Left lung (tissue), 10 donors: ENCODE data around the gene MED10. TPM values are rescaled to one million over a fixed set of nuclear protein-coding genes. Genes with fewer than 3 reads are reported as not detected.

Experiments
- ATAC-seq: fragments of 200-7000 bp; cut with Tn5 transposase; one replicate; pipeline ENCODE4 v1.9.1; 2020; ENCODE audit warnings: moderate library complexity
- DNase-seq, 4 donors: peaks; one replicate each; pipeline ENCODE4 v3.0.0-alpha.2; 2013 to 2020
- H3K27ac ChIP-seq, 2 donors: fragments of 200-600 bp; sonication (generic) in 1 of 2; one replicate each; pipeline versions ENCODE4 v1.5.0 to v1.8.0; 2020 to 2021
- H3K27me3 ChIP-seq, 2 donors: fragments of 200-600 bp; sonication (generic) in 1 of 2; one replicate each; pipeline versions ENCODE4 v1.5.0 to v1.8.0; 2020 to 2021
- H3K36me3 ChIP-seq, 2 donors: fragments of 200-600 bp; sonication (generic) in 1 of 2; one replicate each; pipeline versions ENCODE4 v1.5.0 to v1.8.0; 2020 to 2021
- H3K4me1 ChIP-seq, 2 donors: fragments of 200-600 bp; one replicate each; pipeline ENCODE4 v1.8.0; 2021
- H3K4me3 ChIP-seq, 2 donors: fragments of 200-600 bp; sonication (generic) in 1 of 2; one replicate each; pipeline versions ENCODE4 v1.5.0 to v1.8.0; 2020 to 2021; ENCODE audit warnings: mild to moderate bottlenecking in 1 of 2
- H3K9me3 ChIP-seq, 2 donors: fragments of 200-600 bp; sonication (generic) in 1 of 2; one replicate each; pipeline versions ENCODE4 v1.5.0 to v1.8.0; 2020 to 2021
- intact Hi-C, 2 donors: fragments of 100-400 bp; cut with DNase I; formaldehyde crosslinking; loops; one replicate each; pipeline versions ENCODE4 v1.11.2 to v1.14.2; 2022
- polyA plus RNA-seq, 6 donors: library from polyadenylated mRNA; unstranded; fragments of 120-200 nt; gene quantifications; one replicate each; pipeline ENCODE4 v1.2.1, GENCODE V29; 2013; ENCODE audit not compliant: insufficient read length in 6 of 6
- total RNA-seq, 2 donors: library from RNA; stranded (reverse); fragmentation: NEBNext Ultra II Directional; extraction: Animal tissue kit (Norgen Biotek cat#: 25700); gene quantifications; one replicate each; pipeline ENCODE4 v1.2.1, GENCODE V29; 2021
- TF ChIP-seq, protein P1 (sequence below), 2 donors: fragments of 200-600 bp; sonication (generic) in 1 of 2; IDR thresholded peaks; one replicate each; pipeline versions ENCODE4 v1.5.0 to v1.8.0; 2021; ENCODE audit warnings: antibody characterized with exemption in 2 of 2
- donor health status: DM: no; HTN: yes; CAD: no.
- donor health status: DM: no; HTN: no; CAD: no.

The MED10 gene
- total and polyA plus RNA-seq, 8 donors = 21.4 to 50.6 (median 39.0) TPM

DNA sequence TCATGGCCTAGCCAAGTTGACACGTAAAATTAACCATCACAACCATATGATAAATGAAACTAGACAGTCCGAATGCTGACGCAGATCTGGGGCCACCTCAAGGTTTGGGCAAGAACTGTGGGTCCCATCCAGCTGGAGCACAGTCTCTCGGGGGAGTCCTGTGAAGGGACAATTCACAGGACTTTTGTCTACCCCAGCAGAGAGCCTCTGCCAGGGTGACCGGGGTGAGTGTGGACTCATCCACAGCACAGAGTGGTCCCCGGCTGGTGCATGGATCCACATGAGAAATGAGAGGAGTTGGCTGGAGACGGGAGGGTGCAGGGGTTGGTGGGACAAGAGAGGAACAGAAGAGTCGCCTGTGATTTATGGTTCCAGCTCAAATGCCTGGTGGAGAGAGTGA, 17.7 kb upstream of the MED10 start:
- Histone ChIP-seq H3K36me3 (no peaks in the 10 kb centered on the region), H3K4me3 (no peak overlapping the region), H3K9me3 (no peaks in the 10 kb centered on the region), H3K27ac (no peak overlapping the region), H3K4me1 (no peaks in the 10 kb centered on the region), H3K27me3 (peaks cover 0 to 16% of the 10 kb centered on the region in 2 donors)
- TF ChIP-seq, protein P1, sequence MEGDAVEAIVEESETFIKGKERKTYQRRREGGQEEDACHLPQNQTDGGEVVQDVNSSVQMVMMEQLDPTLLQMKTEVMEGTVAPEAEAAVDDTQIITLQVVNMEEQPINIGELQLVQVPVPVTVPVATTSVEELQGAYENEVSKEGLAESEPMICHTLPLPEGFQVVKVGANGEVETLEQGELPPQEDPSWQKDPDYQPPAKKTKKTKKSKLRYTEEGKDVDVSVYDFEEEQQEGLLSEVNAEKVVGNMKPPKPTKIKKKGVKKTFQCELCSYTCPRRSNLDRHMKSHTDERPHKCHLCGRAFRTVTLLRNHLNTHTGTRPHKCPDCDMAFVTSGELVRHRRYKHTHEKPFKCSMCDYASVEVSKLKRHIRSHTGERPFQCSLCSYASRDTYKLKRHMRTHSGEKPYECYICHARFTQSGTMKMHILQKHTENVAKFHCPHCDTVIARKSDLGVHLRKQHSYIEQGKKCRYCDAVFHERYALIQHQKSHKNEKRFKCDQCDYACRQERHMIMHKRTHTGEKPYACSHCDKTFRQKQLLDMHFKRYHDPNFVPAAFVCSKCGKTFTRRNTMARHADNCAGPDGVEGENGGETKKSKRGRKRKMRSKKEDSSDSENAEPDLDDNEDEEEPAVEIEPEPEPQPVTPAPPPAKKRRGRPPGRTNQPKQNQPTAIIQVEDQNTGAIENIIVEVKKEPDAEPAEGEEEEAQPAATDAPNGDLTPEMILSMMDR (IDR thresholded peaks at IDR 0.05) = no peak
- no peak for ATAC-seq
- no peak for DNase-seq
- intact Hi-C loops = no loop called here

DNA sequence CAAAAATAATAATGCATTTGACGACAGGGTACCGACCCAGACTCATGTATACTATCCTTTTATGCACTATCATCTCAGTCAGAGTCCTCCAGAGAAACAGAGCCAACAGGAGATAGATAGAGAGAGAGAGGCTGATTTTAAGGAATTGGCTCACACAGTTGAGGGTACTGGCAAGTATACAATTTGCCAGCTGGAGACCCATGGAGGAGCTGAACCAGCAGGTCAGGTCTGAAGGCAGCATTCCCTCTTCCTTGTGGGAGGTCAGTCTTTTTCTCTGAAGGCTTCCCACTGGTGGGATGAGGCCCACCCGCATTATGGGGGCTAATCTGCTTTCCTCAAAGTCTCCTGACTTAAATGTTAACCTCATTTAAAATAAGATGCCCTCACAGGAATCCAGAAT, 17.3 kb upstream of the MED10 start:
- intact Hi-C loops = no loop called here
- H3K4me1 ChIP-seq = no peaks in the 10 kb centered on the region

DNA sequence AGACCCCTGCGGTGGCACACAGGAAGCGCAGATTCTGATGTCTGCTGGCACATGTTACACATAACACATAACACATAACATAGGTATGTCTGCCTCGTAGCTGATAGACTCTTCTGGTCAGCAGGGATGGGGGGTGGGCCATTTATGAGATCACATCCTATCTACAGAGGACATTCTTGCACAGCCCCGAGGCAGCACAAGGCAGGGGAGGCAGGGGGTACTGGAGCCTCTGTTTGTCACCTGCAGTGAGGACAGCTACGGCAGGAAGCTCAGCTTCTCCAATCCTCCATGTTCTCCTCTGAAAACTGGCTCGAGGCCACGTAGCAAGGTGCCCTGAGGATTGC, 16.7 kb upstream of the MED10 start:
- intact Hi-C loops = no loop called here
- DNase-seq = no peak
- no peak overlapping the region for H3K27ac ChIP-seq
- no peak for ATAC-seq
- peaks cover 0 to 22% of the 10 kb centered on the region in 2 donors for H3K27me3 ChIP-seq
- TF ChIP-seq, protein P1 (IDR thresholded peaks at IDR 0.05) = no peak
- H3K4me1 ChIP-seq = no peaks in the 10 kb centered on the region
- H3K4me3 ChIP-seq = no peak overlapping the region
- no peaks in the 10 kb centered on the region for H3K9me3 ChIP-seq
- no peaks in the 10 kb centered on the region for H3K36me3 ChIP-seq

More for the DNA sequence above, 17.3 kb upstream of the MED10 start:
- no peak for DNase-seq
- TF ChIP-seq, protein P1 (IDR thresholded peaks at IDR 0.05) = no peak
- no peak for ATAC-seq
- Histone ChIP-seq H3K27ac (no peak overlapping the region), H3K36me3 (no peaks in the 10 kb centered on the region), H3K27me3 (peaks cover 0 to 17% of the 10 kb centered on the region in 2 donors), H3K4me3 (no peak overlapping the region), H3K9me3 (no peaks in the 10 kb centered on the region)

DNA sequence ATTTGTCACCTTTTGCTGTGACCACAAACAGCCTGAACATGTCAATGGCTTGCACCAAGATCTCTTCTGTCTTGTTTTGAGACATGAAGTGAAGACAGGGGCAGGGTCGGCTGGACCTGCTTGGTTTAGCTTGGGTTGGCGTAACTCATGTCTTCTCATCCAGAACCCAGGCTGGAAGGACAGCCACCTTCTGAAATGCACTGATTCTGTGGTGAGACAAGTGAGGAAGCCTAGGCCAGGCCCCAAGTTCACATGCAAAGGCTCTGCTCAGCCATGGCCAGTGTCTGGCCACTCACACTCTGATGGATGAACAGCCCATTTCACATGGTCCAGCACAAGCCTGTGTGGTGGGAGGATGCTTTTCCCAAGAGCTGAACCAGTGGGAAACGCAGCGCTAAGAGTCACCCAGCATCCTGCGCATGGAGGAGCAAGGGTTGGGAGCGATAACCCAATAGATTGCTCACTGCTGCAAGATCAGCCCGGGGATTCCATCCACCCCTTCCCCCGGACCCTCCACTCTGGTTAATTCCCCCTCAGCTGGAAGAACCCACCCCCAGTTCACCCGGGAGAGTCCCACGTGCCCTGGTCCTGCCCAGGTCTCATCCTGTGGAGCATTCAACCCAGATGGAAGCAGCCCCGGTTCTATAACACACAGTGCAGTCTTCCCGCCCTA, 16.2 kb upstream of the MED10 start:
- ATAC-seq = no peak

DNA sequence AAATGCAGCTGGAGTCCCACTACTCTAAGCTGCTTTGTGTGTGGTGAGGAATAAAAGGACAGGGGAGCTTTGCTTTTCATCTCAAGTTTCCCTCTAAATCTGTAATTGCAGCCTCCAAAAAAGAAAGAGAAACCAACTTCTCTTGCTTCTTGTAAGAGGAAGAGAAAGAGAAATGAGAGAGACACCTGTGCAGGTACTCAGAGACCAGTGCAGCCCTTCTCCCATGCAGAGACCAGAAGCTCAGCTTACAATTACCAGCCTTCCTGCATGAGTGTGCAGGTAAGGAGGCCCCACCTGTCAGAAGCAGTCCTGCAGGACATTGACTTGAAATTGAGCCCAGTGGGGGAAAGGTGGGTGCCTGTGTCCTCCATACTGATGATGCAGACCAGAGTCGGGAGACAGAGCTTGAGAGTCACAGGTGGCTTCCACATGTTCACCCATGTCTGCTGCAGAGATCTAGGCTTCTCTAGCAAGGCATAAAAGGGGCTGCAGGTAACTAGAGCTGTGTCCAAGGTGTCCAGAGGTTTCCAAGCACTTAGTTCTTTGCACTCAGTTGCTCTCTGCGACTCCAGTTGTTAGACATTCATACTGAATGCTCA, 15.3 kb upstream of the MED10 start:
- Histone ChIP-seq H3K27me3 (peaks cover 0 to 22% of the 10 kb centered on the region in 2 donors), H3K36me3 (no peaks in the 10 kb centered on the region), H3K4me1 (no peaks in the 10 kb centered on the region), H3K9me3 (no peaks in the 10 kb centered on the region), H3K4me3 (no peak overlapping the region), H3K27ac (no peak overlapping the region)
- intact Hi-C loops = no loop called here
- DNase-seq (no peak), ATAC-seq (no peak)
- TF ChIP-seq, protein P1 (IDR thresholded peaks at IDR 0.05) = no peak

More for the DNA sequence above, 16.2 kb upstream of the MED10 start:
- TF ChIP-seq, protein P1 (IDR thresholded peaks at IDR 0.05) = no peak
- Histone ChIP-seq H3K4me1 (no peaks in the 10 kb centered on the region), H3K27ac (no peak overlapping the region), H3K36me3 (no peaks in the 10 kb centered on the region), H3K9me3 (no peaks in the 10 kb centered on the region), H3K27me3 (peaks cover 0 to 22% of the 10 kb centered on the region in 2 donors), H3K4me3 (no peak overlapping the region)
- intact Hi-C loops = no loop called here
- DNase-seq = no peak
